DND-41 (cell line): ENCODE measurements around the gene ZMYM4.

ENCODE experiments used
- EZH2 ChIP-seq: IDR thresholded peaks from 3 replicates; pipeline ENCODE4 v1.6.1; 2012; ENCODE audit warnings: borderline replicate concordance, low read depth, mild to moderate bottlenecking, moderate library complexity, low read length, inconsistent platforms; ENCODE audit not compliant: severe bottlenecking
- TF ChIP-seq, protein P1 (sequence below): IDR thresholded peaks from 2 replicates; pipeline ENCODE4 v1.5.1; 2012; ENCODE audit warnings: borderline replicate concordance, low read length, moderate library complexity, mild to moderate bottlenecking; ENCODE audit not compliant: poor library complexity, severe bottlenecking; ENCODE audit errors: extremely low read depth

GRCh38 chr1:35432231-35432630 is 163.7 kb downstream of the ZMYM4 start:
- no peak for TF ChIP-seq EZH2
- TF ChIP-seq, protein P1, sequence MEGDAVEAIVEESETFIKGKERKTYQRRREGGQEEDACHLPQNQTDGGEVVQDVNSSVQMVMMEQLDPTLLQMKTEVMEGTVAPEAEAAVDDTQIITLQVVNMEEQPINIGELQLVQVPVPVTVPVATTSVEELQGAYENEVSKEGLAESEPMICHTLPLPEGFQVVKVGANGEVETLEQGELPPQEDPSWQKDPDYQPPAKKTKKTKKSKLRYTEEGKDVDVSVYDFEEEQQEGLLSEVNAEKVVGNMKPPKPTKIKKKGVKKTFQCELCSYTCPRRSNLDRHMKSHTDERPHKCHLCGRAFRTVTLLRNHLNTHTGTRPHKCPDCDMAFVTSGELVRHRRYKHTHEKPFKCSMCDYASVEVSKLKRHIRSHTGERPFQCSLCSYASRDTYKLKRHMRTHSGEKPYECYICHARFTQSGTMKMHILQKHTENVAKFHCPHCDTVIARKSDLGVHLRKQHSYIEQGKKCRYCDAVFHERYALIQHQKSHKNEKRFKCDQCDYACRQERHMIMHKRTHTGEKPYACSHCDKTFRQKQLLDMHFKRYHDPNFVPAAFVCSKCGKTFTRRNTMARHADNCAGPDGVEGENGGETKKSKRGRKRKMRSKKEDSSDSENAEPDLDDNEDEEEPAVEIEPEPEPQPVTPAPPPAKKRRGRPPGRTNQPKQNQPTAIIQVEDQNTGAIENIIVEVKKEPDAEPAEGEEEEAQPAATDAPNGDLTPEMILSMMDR: no peak
